K562 (cell line): ENCODE data around the gene ACRBP. TPM values are rescaled to one million over a fixed set of nuclear protein-coding genes. Genes with fewer than 3 reads are reported as not detected.

Source experiments
- IFI16 ChIP-seq: fragments of 250-450 bp; sonication (Bioruptor Pico); IDR thresholded peaks from 2 replicates; pipeline ENCODE4 v2.1.2; 2022; ENCODE audit warnings: mild to moderate bottlenecking, inconsistent platforms
- IRF2 ChIP-seq: sonication (generic); formaldehyde crosslinking; IDR thresholded peaks from 2 replicates; pipeline ENCODE4 v1.8.1; 2022; ENCODE audit warnings: mild to moderate bottlenecking, missing genetic modification reagents
- KLF16 ChIP-seq: IDR thresholded peaks from 2 replicates; pipeline ENCODE4 v1.6.1; 2016; ENCODE audit warnings: antibody characterized with exemption
- L3MBTL2 ChIP-seq: fragments of 450-650 bp; IDR thresholded peaks from 2 replicates; pipeline ENCODE4 v1.6.1; 2016; ENCODE audit warnings: mild to moderate bottlenecking, moderate library complexity
- NR3C1 ChIP-seq: sonication (generic); formaldehyde crosslinking; IDR thresholded peaks from 2 replicates; pipeline ENCODE4 v1.8.1; 2022; ENCODE audit warnings: missing genetic modification reagents
- YY1 ChIP-seq, 3 experiments: IDR thresholded peaks; 2 replicates each; pipeline ENCODE4 v1.6.1; 2011; ENCODE audit warnings: low read length in 2 of 3, mild to moderate bottlenecking in 2 of 3, moderate library complexity in 2 of 3, borderline replicate concordance in 1 of 3, control low read depth in 1 of 3, low read depth in 1 of 3; ENCODE audit not compliant: insufficient read depth in 3 of 3, insufficient replicate concordance in 2 of 3, control insufficient read depth in 1 of 3, insufficient read length in 1 of 3; ENCODE audit errors: extremely low read depth in 1 of 3
- ZBTB11 ChIP-seq, 3 experiments: fragments of 200-800 bp in 1 of 3; fragments of 250-450 bp in 1 of 3; fragments of 450-650 bp in 1 of 3; sonication (Bioruptor Pico) in 1 of 3; sonication (Bioruptor generic) in 1 of 3; formaldehyde crosslinking in 1 of 3; IDR thresholded peaks; 2 replicates each; pipeline versions ENCODE4 v1.6.1 to v1.8.0; 2016 to 2022; ENCODE audit warnings: mild to moderate bottlenecking in 2 of 3, missing genetic modification characterization in 2 of 3, missing compliant biosample characterization in 1 of 3, moderate library complexity in 1 of 3
- ZFP1 ChIP-seq: fragments of 450-650 bp; formaldehyde crosslinking; IDR thresholded peaks from 2 replicates; pipeline ENCODE4 v1.4.0; 2020; ENCODE audit warnings: mild to moderate bottlenecking, mixed read lengths
- ZNF24 ChIP-seq: fragments of 450-650 bp; IDR thresholded peaks from 2 replicates; pipeline ENCODE4 v1.6.1; 2016
- ZNF644 ChIP-seq: fragments of 200-800 bp; sonication (Bioruptor generic); IDR thresholded peaks from 2 replicates; pipeline ENCODE4 v1.6.1; 2016; ENCODE audit warnings: low read depth, missing genetic modification characterization, missing compliant biosample characterization
- polyA plus RNA-seq, 8 experiments: library from polyadenylated mRNA; depleted of rRNA in 4 of 8; stranded (reverse) in 5 of 8; unstranded in 3 of 8; fragments of >200 nt; fragmentation: Nextera tagmentation in 2 of 8; fragmentation: Illumina TruSeq in 1 of 8; extraction: Ambion mirVana in 2 of 8; extraction: Trizol in 1 of 8; gene quantifications; 2 replicates each; pipeline versions ENCODE4 v1.2.1 to v1.2.3, GENCODE V29; 2011 to 2014; ENCODE audit warnings: inconsistent platforms in 1 of 8, missing spikeins in 1 of 8
- total RNA-seq, 7 experiments: library from RNA; depleted of rRNA in 6 of 7; stranded (reverse); fragments of >200 nt in 6 of 7; fragmentation: Illumina TruSeq in 2 of 7; extraction: Trizol in 2 of 7; gene quantifications; 2 replicates each; pipeline versions ENCODE4 v1.2.1 to v1.2.3, GENCODE V29; 2011 to 2021; ENCODE audit warnings: low replicate concordance in 1 of 7
- TF ChIP-seq, protein P1 (sequence below): fragments of 200-800 bp; sonication (Bioruptor generic); IDR thresholded peaks from 2 replicates; pipeline ENCODE4 v1.6.1; 2016; ENCODE audit warnings: missing genetic modification characterization, missing compliant biosample characterization

The ACRBP gene
- total and polyA plus RNA-seq, 9 of the 15 experiments (the other 6 are each of a cell fraction or from before 2014, with no cell fraction given): 3.1 to 31.8 (median 8.4) TPM

DNA sequence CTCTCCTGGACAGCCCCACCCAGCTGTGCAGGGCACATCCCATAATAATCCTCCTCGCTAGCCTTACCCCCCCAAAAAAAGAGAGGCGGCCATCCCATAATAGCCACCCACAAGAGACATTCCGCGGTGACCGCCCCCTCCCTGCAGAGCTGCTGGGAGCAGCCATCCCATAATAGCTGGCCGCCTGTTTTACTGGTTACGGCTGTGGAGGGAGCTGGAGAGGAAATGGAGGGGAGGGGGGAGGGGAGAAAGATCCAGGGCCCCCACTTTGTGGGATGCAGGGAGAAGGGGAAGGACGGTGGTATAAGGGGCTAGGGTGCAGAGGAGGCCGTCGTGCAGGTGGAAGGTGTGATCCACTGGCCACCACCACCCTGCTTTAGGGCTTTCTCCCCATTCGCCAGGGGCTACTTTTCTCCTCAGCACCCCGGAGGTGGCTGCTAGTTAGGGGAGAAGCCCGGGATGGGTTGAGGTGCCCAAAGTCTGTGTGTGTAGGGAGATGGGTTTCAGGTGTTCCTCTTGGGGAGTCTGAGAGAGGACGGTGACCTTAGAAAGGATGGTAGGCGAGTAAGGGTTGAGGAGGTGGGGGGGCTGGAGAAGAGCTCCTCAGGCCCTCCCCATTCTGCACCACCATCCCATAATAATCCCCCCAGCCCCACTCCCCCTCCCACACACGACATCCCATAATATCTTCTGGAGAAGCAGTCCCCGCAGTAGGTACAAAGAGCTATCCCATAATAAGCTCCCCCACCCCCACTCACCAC, 34.0 kb downstream of the ACRBP start (continued):
- TF ChIP-seq, protein P1, sequence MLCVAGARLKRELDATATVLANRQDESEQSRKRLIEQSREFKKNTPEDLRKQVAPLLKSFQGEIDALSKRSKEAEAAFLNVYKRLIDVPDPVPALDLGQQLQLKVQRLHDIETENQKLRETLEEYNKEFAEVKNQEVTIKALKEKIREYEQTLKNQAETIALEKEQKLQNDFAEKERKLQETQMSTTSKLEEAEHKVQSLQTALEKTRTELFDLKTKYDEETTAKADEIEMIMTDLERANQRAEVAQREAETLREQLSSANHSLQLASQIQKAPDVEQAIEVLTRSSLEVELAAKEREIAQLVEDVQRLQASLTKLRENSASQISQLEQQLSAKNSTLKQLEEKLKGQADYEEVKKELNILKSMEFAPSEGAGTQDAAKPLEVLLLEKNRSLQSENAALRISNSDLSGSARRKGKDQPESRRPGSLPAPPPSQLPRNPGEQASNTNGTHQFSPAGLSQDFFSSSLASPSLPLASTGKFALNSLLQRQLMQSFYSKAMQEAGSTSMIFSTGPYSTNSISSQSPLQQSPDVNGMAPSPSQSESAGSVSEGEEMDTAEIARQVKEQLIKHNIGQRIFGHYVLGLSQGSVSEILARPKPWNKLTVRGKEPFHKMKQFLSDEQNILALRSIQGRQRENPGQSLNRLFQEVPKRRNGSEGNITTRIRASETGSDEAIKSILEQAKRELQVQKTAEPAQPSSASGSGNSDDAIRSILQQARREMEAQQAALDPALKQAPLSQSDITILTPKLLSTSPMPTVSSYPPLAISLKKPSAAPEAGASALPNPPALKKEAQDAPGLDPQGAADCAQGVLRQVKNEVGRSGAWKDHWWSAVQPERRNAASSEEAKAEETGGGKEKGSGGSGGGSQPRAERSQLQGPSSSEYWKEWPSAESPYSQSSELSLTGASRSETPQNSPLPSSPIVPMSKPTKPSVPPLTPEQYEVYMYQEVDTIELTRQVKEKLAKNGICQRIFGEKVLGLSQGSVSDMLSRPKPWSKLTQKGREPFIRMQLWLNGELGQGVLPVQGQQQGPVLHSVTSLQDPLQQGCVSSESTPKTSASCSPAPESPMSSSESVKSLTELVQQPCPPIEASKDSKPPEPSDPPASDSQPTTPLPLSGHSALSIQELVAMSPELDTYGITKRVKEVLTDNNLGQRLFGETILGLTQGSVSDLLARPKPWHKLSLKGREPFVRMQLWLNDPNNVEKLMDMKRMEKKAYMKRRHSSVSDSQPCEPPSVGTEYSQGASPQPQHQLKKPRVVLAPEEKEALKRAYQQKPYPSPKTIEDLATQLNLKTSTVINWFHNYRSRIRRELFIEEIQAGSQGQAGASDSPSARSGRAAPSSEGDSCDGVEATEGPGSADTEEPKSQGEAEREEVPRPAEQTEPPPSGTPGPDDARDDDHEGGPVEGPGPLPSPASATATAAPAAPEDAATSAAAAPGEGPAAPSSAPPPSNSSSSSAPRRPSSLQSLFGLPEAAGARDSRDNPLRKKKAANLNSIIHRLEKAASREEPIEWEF: 0 out of 2 replicates have a peak, but pooled peaks have one; percentile 39
- peak in 1 of 3 experiments; percentile 81; a peak in 2 of 6 replicates for TF ChIP-seq ZBTB11 (CRISPR knock-in tag; IDR thresholded peaks at IDR 0.05)
- peak; percentile 95 for TF ChIP-seq ZNF644
- TF ChIP-seq ZFP1 (CRISPR knock-in tag): no peak
- peak; percentile 62; the same call in 1 of the 2 replicates for TF ChIP-seq L3MBTL2
- TF ChIP-seq YY1 (IDR thresholded peaks at IDR 0.05; ENCODE audit: borderline replicate concordance in 1 of 3, control insufficient read depth in 1 of 3, extremely low read depth in 1 of 3, insufficient read depth in 3 of 3, insufficient read length in 1 of 3, insufficient replicate concordance in 2 of 3, low read depth in 1 of 3, low read length in 2 of 3): peak in 1 of 3 experiments; percentile 65
- no peak for TF ChIP-seq IRF2 (CRISPR knock-in tag)
- no peak for TF ChIP-seq KLF16
- no peak for TF ChIP-seq IFI16 (CRISPR knock-in tag)
- TF ChIP-seq NR3C1 (CRISPR knock-in tag): no peak
- no peak for TF ChIP-seq ZNF24
